Measurements from ENCODE around the gene GREB1L. TPM values are rescaled to one million over a fixed set of nuclear protein-coding genes. Genes with fewer than 3 reads are reported as not detected.

Gene GREB1L
- total RNA-seq, 3 donors from 2014 or later: 0.26 to 1.0 (median 0.29) TPM

GRCh38 chr18:21262979-21263378 is 20.9 kb downstream of the GREB1L start:
- Histone ChIP-seq H3K4me3 (no peak overlapping the region), H3K4me1 (ENCODE audit: low read depth) (no peaks in the 10 kb centered on the region), H3K36me3 (ENCODE audit: low read depth) (no peaks in the 10 kb centered on the region), H3K9me3 (no peaks in the 10 kb centered on the region)
- DNase-seq: no peak
- intact Hi-C loops (cut with DNase I, micrococcal nuclease): no loop called here
- no peak for ATAC-seq
- TF ChIP-seq CTCF (IDR thresholded peaks at IDR 0.05): no peak

GRCh38 chr18:21264651-21265050 is 22.6 kb downstream of the GREB1L start:
- intact Hi-C loops (cut with DNase I, micrococcal nuclease): no loop called here
- DNase-seq: peak in 1 of 3 donors; percentile 24
- H3K4me1 ChIP-seq (ENCODE audit: low read depth): no peaks in the 10 kb centered on the region

GRCh38 chr18:21265971-21266673 is 24.1 kb downstream of the GREB1L start:
- Histone ChIP-seq H3K4me3 (no peak overlapping the region), H3K36me3 (ENCODE audit: low read depth) (no peaks in the 10 kb centered on the region), H3K4me1 (ENCODE audit: low read depth) (no peaks in the 10 kb centered on the region), H3K9me3 (no peaks in the 10 kb centered on the region)
- ATAC-seq: no peak
- TF ChIP-seq CTCF (IDR thresholded peaks at IDR 0.05): no peak
- DNase-seq: no peak
- intact Hi-C loops (cut with DNase I, micrococcal nuclease): no loop called here

More at GRCh38 chr18:21264651-21265050, 22.6 kb downstream of the GREB1L start:
- Histone ChIP-seq H3K36me3 (ENCODE audit: low read depth) (no peaks in the 10 kb centered on the region), H3K4me3 (no peak overlapping the region), H3K9me3 (no peaks in the 10 kb centered on the region)
- TF ChIP-seq CTCF (IDR thresholded peaks at IDR 0.05): no peak
- ATAC-seq: peak; percentile 67

GRCh38 chr18:21267400-21267799 is 25.4 kb downstream of the GREB1L start:
- DNase-seq: no peak
- intact Hi-C loops (cut with DNase I, micrococcal nuclease): no loop called here
- Histone ChIP-seq H3K4me1 (ENCODE audit: low read depth) (no peaks in the 10 kb centered on the region), H3K4me3 (no peak overlapping the region), H3K36me3 (ENCODE audit: low read depth) (no peaks in the 10 kb centered on the region), H3K9me3 (no peaks in the 10 kb centered on the region)
- TF ChIP-seq CTCF (IDR thresholded peaks at IDR 0.05): no peak
- ATAC-seq: no peak

- Histone ChIP-seq H3K4me3 (no peak overlapping the region), H3K36me3 (ENCODE audit: low read depth) (no peaks in the 10 kb centered on the region), H3K4me1 (ENCODE audit: low read depth) (no peaks in the 10 kb centered on the region), H3K9me3 (no peaks in the 10 kb centered on the region)
- intact Hi-C loops (cut with DNase I, micrococcal nuclease): no loop called here
- TF ChIP-seq CTCF (IDR thresholded peaks at IDR 0.05): no peak
- ATAC-seq (no peak), DNase-seq (no peak)
Observed at GRCh38 chr18:21269349-21269748, 27.3 kb downstream of the GREB1L start.

Data from mucosa of descending colon (tissue), 3 donors.